GM12875 (cell line): ENCODE data around the gene RNASE8.

ENCODE experiments used
- H3K4me3 ChIP-seq: one replicate; pipeline ENCODE4 v1.5.1; 2011; ENCODE audit warnings: low read depth, low read length, control low read depth
- TF ChIP-seq, protein P1 (sequence below): IDR thresholded peaks from 2 replicates; pipeline ENCODE4 v1.5.1; 2011; ENCODE audit warnings: low read depth, mild to moderate bottlenecking, control low read depth, inconsistent platforms, low read length, moderate library complexity, borderline replicate concordance; ENCODE audit not compliant: insufficient read depth

RNASE8 gene

DNA sequence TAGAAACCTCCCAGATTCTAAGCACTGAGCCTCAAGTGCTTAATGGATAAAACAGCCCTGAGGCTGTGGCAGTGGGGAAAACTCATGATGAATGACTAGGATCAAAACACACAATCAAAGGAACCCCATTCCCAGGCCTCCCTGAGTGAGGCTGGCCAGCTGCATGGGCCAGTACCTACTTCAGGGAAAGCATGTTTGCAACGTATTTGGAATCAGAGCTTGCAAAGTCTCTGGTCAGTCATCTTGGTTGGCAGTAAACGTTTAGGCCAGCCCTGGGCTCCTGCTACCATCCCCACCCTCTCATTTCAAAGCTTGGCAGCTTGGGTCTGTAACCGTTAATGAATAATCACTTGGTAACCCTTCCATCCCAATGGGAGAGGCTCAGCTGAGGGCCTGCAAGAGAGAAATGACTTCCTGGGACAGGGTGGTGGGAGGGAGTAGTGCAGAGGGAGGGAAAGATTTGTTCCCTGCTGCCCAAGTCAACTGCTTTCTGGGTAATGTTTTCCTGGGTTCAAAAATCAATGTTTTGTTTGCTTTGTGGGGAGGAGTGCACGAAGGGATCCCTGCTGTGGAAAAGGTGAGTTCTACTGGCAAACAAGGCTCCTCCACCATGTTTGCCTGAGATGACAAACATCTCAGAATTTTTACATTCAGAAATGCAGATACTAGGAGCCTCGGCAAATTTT lies 2.0 kb upstream of the RNASE8 start:
- TF ChIP-seq, protein P1, sequence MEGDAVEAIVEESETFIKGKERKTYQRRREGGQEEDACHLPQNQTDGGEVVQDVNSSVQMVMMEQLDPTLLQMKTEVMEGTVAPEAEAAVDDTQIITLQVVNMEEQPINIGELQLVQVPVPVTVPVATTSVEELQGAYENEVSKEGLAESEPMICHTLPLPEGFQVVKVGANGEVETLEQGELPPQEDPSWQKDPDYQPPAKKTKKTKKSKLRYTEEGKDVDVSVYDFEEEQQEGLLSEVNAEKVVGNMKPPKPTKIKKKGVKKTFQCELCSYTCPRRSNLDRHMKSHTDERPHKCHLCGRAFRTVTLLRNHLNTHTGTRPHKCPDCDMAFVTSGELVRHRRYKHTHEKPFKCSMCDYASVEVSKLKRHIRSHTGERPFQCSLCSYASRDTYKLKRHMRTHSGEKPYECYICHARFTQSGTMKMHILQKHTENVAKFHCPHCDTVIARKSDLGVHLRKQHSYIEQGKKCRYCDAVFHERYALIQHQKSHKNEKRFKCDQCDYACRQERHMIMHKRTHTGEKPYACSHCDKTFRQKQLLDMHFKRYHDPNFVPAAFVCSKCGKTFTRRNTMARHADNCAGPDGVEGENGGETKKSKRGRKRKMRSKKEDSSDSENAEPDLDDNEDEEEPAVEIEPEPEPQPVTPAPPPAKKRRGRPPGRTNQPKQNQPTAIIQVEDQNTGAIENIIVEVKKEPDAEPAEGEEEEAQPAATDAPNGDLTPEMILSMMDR = no peak
- H3K4me3 ChIP-seq = no peak overlapping the region

DNA sequence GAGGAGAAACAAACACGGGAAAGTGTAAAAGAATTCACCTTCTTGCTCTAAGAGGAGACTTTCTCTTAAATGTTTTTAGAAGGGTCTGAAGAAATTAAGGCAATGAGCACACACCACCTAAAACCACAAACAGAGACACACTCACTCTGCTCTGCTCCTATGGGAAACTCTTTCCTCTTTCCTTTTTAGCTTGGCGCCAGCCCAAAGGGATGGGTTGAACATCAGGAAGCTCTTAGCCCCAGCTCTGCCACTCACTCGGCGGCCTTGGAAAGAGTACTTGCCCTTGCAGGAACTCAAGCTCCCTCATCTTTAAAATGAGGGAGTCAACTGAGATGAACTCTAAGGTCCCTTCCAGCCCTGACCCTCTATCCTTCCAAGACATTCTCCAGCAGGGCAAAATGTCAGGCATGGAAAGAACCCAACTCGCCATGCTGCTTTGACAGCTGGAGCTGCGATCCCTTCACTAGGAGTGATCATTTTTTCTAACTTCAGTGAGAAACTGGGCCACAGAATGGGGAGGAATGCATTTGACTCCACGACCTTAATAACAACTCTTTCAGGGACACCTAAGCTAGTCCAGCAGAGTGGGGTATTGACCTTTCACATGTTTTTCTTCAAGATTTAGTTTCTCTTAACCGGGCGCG lies 980 bp upstream of the RNASE8 start:
- no peak overlapping the region for H3K4me3 ChIP-seq
- TF ChIP-seq, protein P1 = no peak

DNA sequence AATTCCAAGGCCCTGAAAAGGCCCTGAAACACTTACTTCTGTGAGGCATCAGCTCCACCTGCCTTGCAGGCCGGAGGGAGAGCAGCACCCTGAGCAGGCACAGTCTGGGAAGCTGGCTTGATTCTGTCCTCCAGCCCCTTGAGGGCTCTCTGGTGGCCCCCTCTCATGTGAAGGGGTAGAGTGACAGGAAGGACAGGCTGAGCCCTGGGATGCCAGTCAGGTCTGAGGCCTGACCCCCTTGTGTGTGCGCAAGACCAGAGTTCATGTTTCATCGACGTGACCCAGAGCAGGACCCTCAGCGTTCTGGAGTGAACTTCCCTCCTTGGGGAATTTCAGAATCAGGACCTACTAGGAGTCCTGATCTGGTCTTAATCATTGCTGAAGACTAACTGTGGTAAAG lies 1.3 kb downstream of the RNASE8 start:
- no peak overlapping the region for H3K4me3 ChIP-seq
- TF ChIP-seq, protein P1 = no peak

DNA sequence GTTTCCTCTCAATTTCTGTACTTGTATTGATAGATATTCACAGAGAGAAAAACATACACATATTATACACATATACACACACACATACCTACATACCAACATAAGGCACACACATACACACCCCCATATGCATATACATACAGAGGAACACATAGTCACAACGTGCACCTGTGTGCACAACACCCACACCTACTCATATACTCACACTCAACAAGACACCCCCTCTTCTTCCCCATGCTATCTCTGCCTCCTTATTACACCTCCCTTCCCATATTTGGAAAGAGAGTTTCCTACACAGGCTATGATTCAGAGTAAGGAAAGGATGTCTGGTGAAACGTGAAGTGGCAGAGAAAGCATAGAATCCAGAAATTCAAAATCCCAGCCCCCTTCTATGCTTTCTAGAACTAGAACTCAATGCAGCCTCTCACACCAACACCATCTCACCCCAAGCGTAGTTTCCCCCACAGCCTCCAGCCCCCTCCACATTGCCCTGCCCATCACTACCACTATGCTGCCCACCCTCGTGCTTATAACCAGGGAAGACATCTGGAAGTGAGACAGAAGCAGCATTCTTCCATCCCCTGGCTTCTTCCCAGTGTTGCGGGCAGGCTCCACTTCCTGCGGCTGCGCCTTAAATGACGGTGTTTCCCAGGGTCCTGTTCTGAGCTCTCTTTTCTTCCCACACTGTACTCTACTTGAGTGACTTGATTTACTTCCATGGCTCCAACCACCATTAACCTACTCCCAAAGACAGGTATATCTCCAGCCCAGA lies 2.4 kb downstream of the RNASE8 start:
- no peak overlapping the region for H3K4me3 ChIP-seq
- TF ChIP-seq, protein P1 = no peak

DNA sequence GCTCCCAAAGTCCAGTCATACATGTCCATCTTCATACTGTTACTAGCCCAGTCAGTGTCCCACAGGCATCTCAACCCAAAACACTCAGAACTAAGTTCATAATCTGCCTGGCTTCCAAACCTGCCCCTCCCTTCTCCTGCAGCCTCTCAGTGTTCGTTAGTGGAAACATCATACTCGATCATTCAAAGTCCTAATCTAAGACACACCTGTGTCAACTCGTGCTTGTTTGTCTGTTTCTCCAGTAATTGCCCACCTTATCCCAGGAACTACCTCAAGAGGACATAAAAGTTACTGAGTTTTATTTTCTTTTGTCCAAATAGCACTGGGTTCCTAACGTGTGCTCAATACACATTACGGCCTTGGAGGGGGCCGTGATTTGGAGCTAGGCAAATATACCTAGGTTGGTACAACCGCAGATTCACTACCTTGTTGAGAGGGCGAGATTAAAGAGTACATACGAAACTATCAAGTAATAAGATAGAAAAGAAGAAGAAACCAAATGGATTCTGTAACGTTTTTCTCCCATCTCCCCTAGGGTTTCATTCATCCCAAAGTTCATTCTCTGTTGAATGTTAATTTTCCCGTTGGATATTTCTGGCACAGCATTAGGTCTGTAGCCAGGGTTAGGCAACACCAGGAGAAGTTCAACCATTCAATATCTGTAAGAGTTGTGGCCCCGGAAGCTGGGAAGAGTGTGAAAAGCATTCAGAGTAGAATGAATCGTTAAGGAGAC lies 3.2 kb downstream of the RNASE8 start:
- H3K4me3 ChIP-seq = no peak overlapping the region
- TF ChIP-seq, protein P1 = no peak

DNA sequence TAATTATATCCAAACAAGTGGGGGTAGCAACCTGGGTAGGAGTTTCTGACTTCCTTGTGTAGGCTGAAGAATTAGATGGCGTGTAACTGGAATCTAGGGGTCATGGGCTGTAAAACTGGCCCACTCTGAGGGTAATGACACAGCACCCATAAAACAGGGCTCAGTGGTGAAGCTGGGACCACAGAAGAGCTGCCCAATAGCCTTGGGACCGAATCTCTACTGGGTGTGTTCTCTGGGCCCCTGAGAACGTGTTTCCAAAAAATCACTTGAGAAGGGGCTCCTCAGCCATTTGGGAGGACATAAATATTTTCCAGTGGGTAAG lies 3.7 kb downstream of the RNASE8 start:
- TF ChIP-seq, protein P1 = no peak
- no peak overlapping the region for H3K4me3 ChIP-seq
